C4-2B (cell line): ENCODE results near the gene MLLT3.

ENCODE experiments used
- H3K27ac ChIP-seq: fragments of 450-650 bp; 2 replicates; pipeline ENCODE4 v1.5.1; 2017
- CTCF ChIP-seq: fragments of 450-650 bp; conservative IDR thresholded peaks from 2 replicates; pipeline ENCODE4 v1.5.1; 2017; ENCODE audit warnings: mild to moderate bottlenecking
- ZFX ChIP-seq: fragments of 450-650 bp; IDR thresholded peaks from 2 replicates; pipeline ENCODE4 v1.6.1; 2017

The MLLT3 gene

GRCh38 chr9:20500101-20500500, 122.2 kb downstream of the MLLT3 start:
- TF ChIP-seq ZFX (no peak), CTCF (no peak)
- H3K27ac ChIP-seq = no peak overlapping the region

GRCh38 chr9:20499013-20499412, 123.3 kb downstream of the MLLT3 start:
- no peak for TF ChIP-seq ZFX
- no peak for TF ChIP-seq CTCF
- H3K27ac ChIP-seq = no peak overlapping the region

- TF ChIP-seq CTCF = no peak
- TF ChIP-seq ZFX = no peak
- H3K27ac ChIP-seq = no peak overlapping the region
These were observed 126.0 kb downstream of the MLLT3 start for GRCh38 chr9:20496328-20496727.

- H3K27ac ChIP-seq = no peak overlapping the region
- TF ChIP-seq CTCF = no peak
- TF ChIP-seq ZFX = no peak
These were observed 127.2 kb downstream of the MLLT3 start for GRCh38 chr9:20495098-20495497.

- TF ChIP-seq ZFX = no peak
- no peak for TF ChIP-seq CTCF
- H3K27ac ChIP-seq = no peak overlapping the region
These were observed 128.3 kb downstream of the MLLT3 start for GRCh38 chr9:20494035-20494434.

GRCh38 chr9:20492772-20493171, 129.5 kb downstream of the MLLT3 start:
- no peak overlapping the region for H3K27ac ChIP-seq
- TF ChIP-seq ZFX (no peak), CTCF (no peak)

GRCh38 chr9:20491612-20492011, 130.7 kb downstream of the MLLT3 start:
- no peak overlapping the region for H3K27ac ChIP-seq
- TF ChIP-seq ZFX (no peak), CTCF (no peak)
